HepG2 (cell line): ENCODE measurements around the gene CCNQ. TPM values are rescaled to one million over a fixed set of nuclear protein-coding genes. Genes with fewer than 3 reads are reported as not detected.

Experiments used
- ATAC-seq: fragments of 200-7000 bp; cut with Tn5 transposase; 3 replicates; pipeline ENCODE4 v1.9.1; 2020; ENCODE audit warnings: mild to moderate bottlenecking, moderate library complexity
- BruUV-seq: library from RNA; stranded (reverse); fragments of 400-500 nt; replicated peaks from 2 replicates; lab custom pipeline; 2021; lab: Mats Ljungman, UMichigan
- CTCF ChIA-PET: fragments of 300-600 bp; formaldehyde crosslinking; extraction: SDS; loops from one replicate; lab custom pipeline; 2021; ENCODE audit warnings: low total read pairs, inconsistent platforms, low intra/inter-chr PET ratio; lab: Yijun Ruan, JAX
- POLR2A ChIA-PET: fragments of 350-600 bp; sonication (Branson Sonifier 250); formaldehyde crosslinking; loops from one replicate; lab custom pipeline; 2020; ENCODE audit warnings: antibody characterized with exemption, inconsistent platforms; lab: Yijun Ruan, JAX
- DNase-seq: peaks from one replicate; pipeline ENCODE4 v3.0.0-alpha.2; 2015; ENCODE audit warnings: low spot score
- FAIRE-seq: peaks from 3 replicates; lab custom pipeline; 2011; peaks lifted over from hg19 to GRCh38; lab: Jason Lieb, UNC
- H2AFZ ChIP-seq: one replicate; pipeline ENCODE4 v1.6.1; 2011; ENCODE audit warnings: low read length, inconsistent platforms
- H3K27ac ChIP-seq: fragments of 300-600 bp; 3 replicates; pipeline ENCODE4 v1.8.0; 2011; ENCODE audit warnings: mixed run types, mild to moderate bottlenecking, mixed read lengths, low read length, inconsistent platforms; ENCODE audit not compliant: insufficient read depth; ENCODE audit errors: extremely low read length
- H3K27me3 ChIP-seq, 2 experiments: fragments of 200-600 bp in 1 of 2; 2 replicates in 1 of 2; 3 replicates in 1 of 2; pipeline versions ENCODE4 v1.6.0 to v1.8.0; 2011; ENCODE audit warnings: low read length in 2 of 2, mild to moderate bottlenecking in 2 of 2, moderate library complexity in 2 of 2, inconsistent platforms in 1 of 2; ENCODE audit not compliant: insufficient read depth in 2 of 2, control insufficient read depth in 1 of 2
- H3K36me3 ChIP-seq, 2 experiments: fragments of 200-600 bp in 1 of 2; replicated peaks in 1 of 2; 2 replicates in 1 of 2; 3 replicates in 1 of 2; pipeline versions ENCODE4 v1.5.1 to v1.8.0; 2011; ENCODE audit warnings: low read length in 2 of 2, inconsistent platforms in 1 of 2; ENCODE audit not compliant: insufficient read depth in 2 of 2, control insufficient read depth in 1 of 2
- H3K4me1 ChIP-seq: 2 replicates; pipeline ENCODE4 v1.5.1; 2012; ENCODE audit warnings: low read length, inconsistent platforms; ENCODE audit not compliant: insufficient read depth
- H3K4me2 ChIP-seq: 2 replicates; pipeline ENCODE4 v1.6.0; 2011; ENCODE audit warnings: low read depth, low read length, inconsistent platforms
- H3K4me3 ChIP-seq, 3 experiments: fragments of 200-600 bp in 1 of 3; sonication (generic), shearing (Covaris generic) in 1 of 3; replicated peaks in 1 of 3; 2 replicates each; pipeline ENCODE4 v1.5.1; 2011 to 2016; ENCODE audit warnings: low read length in 3 of 3, inconsistent platforms in 2 of 3, low read depth in 2 of 3, mild to moderate bottlenecking in 2 of 3, control low read depth in 1 of 3, mixed read lengths in 1 of 3; ENCODE audit not compliant: insufficient read depth in 1 of 3
- H3K79me2 ChIP-seq: one replicate; pipeline ENCODE4 v1.6.1; 2011; ENCODE audit warnings: low read length, inconsistent platforms; ENCODE audit not compliant: insufficient read depth
- H3K9ac ChIP-seq: 2 replicates; pipeline ENCODE4 v1.6.0; 2011; ENCODE audit warnings: mild to moderate bottlenecking, low read depth, low read length, inconsistent platforms; ENCODE audit not compliant: insufficient read depth
- H3K9me3 ChIP-seq: 2 replicates; pipeline ENCODE4 v1.5.1; 2012; ENCODE audit warnings: mild to moderate bottlenecking, low read length
- H4K20me1 ChIP-seq: 2 replicates; pipeline ENCODE4 v1.6.0; 2011; ENCODE audit warnings: inconsistent platforms, mild to moderate bottlenecking, low read length, moderate library complexity; ENCODE audit not compliant: insufficient read depth
- ATAD3A ChIP-seq: sonication (generic); formaldehyde crosslinking; IDR thresholded peaks from 2 replicates; pipeline ENCODE4 v1.4.0; 2020; ENCODE audit warnings: missing genetic modification reagents
- FOXO1 ChIP-seq: sonication (generic); formaldehyde crosslinking; IDR thresholded peaks from 2 replicates; pipeline ENCODE4 v1.4.0; 2020; ENCODE audit warnings: missing genetic modification reagents
- SMAD1 ChIP-seq: sonication (generic); formaldehyde crosslinking; IDR thresholded peaks from 2 replicates; pipeline ENCODE4 v1.4.0; 2020; ENCODE audit warnings: missing genetic modification reagents, low read depth, mild to moderate bottlenecking, borderline replicate concordance
- TAF15 ChIP-seq: fragments of 200-400 bp; formaldehyde crosslinking; IDR thresholded peaks from one replicate; pipeline ENCODE4 v1.6.1; 2018; ENCODE audit warnings: mild to moderate bottlenecking, low read depth, low read length; ENCODE audit not compliant: poor library complexity, severe bottlenecking
- TFDP2 ChIP-seq: sonication (generic); formaldehyde crosslinking; IDR thresholded peaks from 2 replicates; pipeline ENCODE4 v1.4.0; 2020; ENCODE audit warnings: missing genetic modification reagents
- ZNF274 ChIP-seq: sonication (generic); formaldehyde crosslinking; IDR thresholded peaks from 2 replicates; pipeline ENCODE4 v1.5.1; 2020; ENCODE audit warnings: mild to moderate bottlenecking, missing genetic modification reagents
- ZNF296 ChIP-seq: sonication (generic); formaldehyde crosslinking; conservative IDR thresholded peaks from 2 replicates; pipeline ENCODE4 v1.5.0; 2020; ENCODE audit warnings: mild to moderate bottlenecking, missing genetic modification reagents
- ZNF788 ChIP-seq: sonication (generic); formaldehyde crosslinking; IDR thresholded peaks from 2 replicates; pipeline ENCODE4 v1.5.0; 2020; ENCODE audit warnings: mild to moderate bottlenecking, missing genetic modification reagents, borderline replicate concordance
- ZSCAN5A ChIP-seq: sonication (generic); formaldehyde crosslinking; IDR thresholded peaks from 2 replicates; pipeline ENCODE4 v1.8.0; 2022; ENCODE audit warnings: mild to moderate bottlenecking, missing genetic modification reagents, borderline replicate concordance
- WGBS: methylation state at CpG from one replicate; pipeline ENCODE4 v1.1.6; 2017; ENCODE audit warnings: low lambda C conversion rate; 5-methylcytosine and 5-hydroxymethylcytosine counted together
- in situ Hi-C: cut with HindIII; loops from 2 replicates; pipeline ENCODE4 v1.10.0; 2017; ENCODE audit warnings: low pct_unique_long_range_greater_than_20kb; ENCODE audit not compliant: extremely low pct_ligation_motif_present
- intact Hi-C: fragments of 100-400 bp; cut with micrococcal nuclease; formaldehyde crosslinking; loops from one replicate; pipeline ENCODE4 v1.10.0; 2022; ENCODE audit not compliant: unreplicated experiment
- polyA plus RNA-seq, 8 experiments: library from polyadenylated mRNA; depleted of rRNA in 3 of 8; stranded (reverse) in 7 of 8; unstranded in 1 of 8; fragments of >200 nt; fragmentation: Illumina TruSeq in 4 of 8; extraction: Trizol in 4 of 8; gene quantifications; 2 replicates each; pipeline versions ENCODE4 v1.2.1 to v1.2.3, GENCODE V29; 2011 to 2016; ENCODE audit warnings: low read depth in 4 of 8, missing spikeins in 1 of 8, mixed read lengths in 1 of 8; ENCODE audit not compliant: insufficient read depth in 1 of 8
- total RNA-seq, 5 experiments: library from RNA; depleted of rRNA; stranded (reverse); fragments of >200 nt; fragmentation: Illumina TruSeq; extraction: Trizol; gene quantifications; 2 replicates each; pipeline ENCODE4 v1.2.3, GENCODE V29; 2016; ENCODE audit warnings: low read depth in 1 of 5
- TF ChIP-seq, protein P1 (sequence below): IDR thresholded peaks from 2 replicates; pipeline ENCODE4 v1.6.1; 2012; ENCODE audit warnings: low read length, improper control_type of control experiment
- TF ChIP-seq, protein P2 (sequence below): sonication (generic); formaldehyde crosslinking; IDR thresholded peaks from 2 replicates; pipeline ENCODE4 v1.5.0; 2020; ENCODE audit warnings: mild to moderate bottlenecking, missing genetic modification reagents
- TF ChIP-seq, protein P3 (sequence below): sonication (generic); formaldehyde crosslinking; IDR thresholded peaks from 2 replicates; pipeline ENCODE4 v1.4.0; 2020; ENCODE audit warnings: mild to moderate bottlenecking, missing genetic modification reagents

Gene CCNQ
- total and polyA plus RNA-seq, 2 of the 13 experiments (the other 11 are each of a cell fraction or from before 2014, with no cell fraction given), result 15.0 to 25.5 TPM

DNA sequence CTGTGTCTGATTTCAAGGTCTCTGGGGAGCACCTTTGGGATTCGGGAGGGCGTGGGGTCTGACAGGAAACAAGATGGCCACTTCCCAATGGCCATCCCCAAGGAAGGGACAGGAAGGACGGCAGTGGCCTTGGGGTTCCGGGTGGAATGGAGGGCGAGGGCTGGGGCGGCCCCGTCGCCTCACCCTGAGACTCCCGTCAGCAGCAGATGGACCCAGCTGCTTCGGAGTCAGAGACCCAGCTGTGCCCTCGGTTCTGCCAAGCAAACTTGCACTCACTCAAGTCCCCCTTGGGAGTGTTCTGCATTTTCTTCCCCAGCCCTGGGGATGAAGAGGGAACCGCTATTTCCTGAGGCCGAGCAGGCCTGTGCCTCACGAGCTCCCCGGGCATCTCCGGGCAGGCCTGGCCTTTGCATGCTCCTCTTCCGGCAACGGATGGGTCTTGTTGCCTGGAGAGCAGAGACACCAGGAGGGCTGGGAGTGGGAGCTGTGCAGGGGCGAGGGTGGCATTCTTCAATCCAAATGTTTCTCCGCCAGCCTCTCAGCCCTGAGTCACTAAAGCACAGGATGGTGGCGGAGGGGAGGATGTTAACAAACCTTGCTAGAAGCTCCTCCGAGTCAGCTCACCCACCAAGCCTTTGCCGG lies 41.2 kb upstream of the CCNQ start:
- H4K20me1 ChIP-seq, result no peaks in the 10 kb centered on the region
- FAIRE-seq (no peak), DNase-seq (no peak), ATAC-seq (no peak)
- H3K36me3 ChIP-seq, result no peaks in the 10 kb centered on the region
- no peaks in the 10 kb centered on the region for H3K9me3 ChIP-seq
- H2AFZ ChIP-seq, result no peak overlapping the region
- H3K27me3 ChIP-seq, result no peaks in the 10 kb centered on the region
- no peak overlapping the region for H3K4me3 ChIP-seq
- H3K79me2 ChIP-seq, result peaks cover 21% of the 10 kb centered on the region
- no peak overlapping the region for H3K9ac ChIP-seq
- peaks cover 67% of the 10 kb centered on the region for H3K4me1 ChIP-seq
- BruUV-seq, result no TSS peak
- H3K4me2 ChIP-seq, result no peak overlapping the region
- intact Hi-C loops, result no loop called here
- WGBS, result 93% methylated on average over 5 of the region's 23 CpGs
- no peak overlapping the region for H3K27ac ChIP-seq
- in situ Hi-C loops, result no loop called here
- ChIA-PET POLR2A (interaction anchor here (15.1 kb wide), 1 partner anchor 13 kb away, joined by 596 read pairs; no protein-coding TSS in a partner anchor), CTCF (no interaction called here)
- TF ChIP-seq ZNF296, result no peak
- no peak for TF ChIP-seq TAF15
- TF ChIP-seq ZNF788, result no peak
- no peak for TF ChIP-seq ATAD3A
- no peak for TF ChIP-seq SMAD1 (CRISPR knock-in tag)
- no peak for TF ChIP-seq ZSCAN5A (CRISPR knock-in tag)
- TF ChIP-seq, protein P1, sequence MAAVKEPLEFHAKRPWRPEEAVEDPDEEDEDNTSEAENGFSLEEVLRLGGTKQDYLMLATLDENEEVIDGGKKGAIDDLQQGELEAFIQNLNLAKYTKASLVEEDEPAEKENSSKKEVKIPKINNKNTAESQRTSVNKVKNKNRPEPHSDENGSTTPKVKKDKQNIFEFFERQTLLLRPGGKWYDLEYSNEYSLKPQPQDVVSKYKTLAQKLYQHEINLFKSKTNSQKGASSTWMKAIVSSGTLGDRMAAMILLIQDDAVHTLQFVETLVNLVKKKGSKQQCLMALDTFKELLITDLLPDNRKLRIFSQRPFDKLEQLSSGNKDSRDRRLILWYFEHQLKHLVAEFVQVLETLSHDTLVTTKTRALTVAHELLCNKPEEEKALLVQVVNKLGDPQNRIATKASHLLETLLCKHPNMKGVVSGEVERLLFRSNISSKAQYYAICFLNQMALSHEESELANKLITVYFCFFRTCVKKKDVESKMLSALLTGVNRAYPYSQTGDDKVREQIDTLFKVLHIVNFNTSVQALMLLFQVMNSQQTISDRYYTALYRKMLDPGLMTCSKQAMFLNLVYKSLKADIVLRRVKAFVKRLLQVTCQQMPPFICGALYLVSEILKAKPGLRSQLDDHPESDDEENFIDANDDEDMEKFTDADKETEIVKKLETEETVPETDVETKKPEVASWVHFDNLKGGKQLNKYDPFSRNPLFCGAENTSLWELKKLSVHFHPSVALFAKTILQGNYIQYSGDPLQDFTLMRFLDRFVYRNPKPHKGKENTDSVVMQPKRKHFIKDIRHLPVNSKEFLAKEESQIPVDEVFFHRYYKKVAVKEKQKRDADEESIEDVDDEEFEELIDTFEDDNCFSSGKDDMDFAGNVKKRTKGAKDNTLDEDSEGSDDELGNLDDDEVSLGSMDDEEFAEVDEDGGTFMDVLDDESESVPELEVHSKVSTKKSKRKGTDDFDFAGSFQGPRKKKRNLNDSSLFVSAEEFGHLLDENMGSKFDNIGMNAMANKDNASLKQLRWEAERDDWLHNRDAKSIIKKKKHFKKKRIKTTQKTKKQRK, result no peak
- TF ChIP-seq, protein P2, sequence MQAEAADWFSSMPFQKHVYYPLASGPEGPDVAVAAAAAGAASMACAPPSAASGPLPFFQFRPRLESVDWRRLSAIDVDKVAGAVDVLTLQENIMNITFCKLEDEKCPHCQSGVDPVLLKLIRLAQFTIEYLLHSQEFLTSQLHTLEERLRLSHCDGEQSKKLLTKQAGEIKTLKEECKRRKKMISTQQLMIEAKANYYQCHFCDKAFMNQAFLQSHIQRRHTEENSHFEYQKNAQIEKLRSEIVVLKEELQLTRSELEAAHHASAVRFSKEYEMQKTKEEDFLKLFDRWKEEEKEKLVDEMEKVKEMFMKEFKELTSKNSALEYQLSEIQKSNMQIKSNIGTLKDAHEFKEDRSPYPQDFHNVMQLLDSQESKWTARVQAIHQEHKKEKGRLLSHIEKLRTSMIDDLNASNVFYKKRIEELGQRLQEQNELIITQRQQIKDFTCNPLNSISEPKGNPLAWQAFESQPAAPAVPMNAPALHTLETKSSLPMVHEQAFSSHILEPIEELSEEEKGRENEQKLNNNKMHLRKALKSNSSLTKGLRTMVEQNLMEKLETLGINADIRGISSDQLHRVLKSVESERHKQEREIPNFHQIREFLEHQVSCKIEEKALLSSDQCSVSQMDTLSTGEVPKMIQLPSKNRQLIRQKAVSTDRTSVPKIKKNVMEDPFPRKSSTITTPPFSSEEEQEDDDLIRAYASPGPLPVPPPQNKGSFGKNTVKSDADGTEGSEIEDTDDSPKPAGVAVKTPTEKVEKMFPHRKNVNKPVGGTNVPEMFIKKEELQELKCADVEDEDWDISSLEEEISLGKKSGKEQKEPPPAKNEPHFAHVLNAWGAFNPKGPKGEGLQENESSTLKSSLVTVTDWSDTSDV (CRISPR knock-in tag), result no peak
- TF ChIP-seq, protein P3, sequence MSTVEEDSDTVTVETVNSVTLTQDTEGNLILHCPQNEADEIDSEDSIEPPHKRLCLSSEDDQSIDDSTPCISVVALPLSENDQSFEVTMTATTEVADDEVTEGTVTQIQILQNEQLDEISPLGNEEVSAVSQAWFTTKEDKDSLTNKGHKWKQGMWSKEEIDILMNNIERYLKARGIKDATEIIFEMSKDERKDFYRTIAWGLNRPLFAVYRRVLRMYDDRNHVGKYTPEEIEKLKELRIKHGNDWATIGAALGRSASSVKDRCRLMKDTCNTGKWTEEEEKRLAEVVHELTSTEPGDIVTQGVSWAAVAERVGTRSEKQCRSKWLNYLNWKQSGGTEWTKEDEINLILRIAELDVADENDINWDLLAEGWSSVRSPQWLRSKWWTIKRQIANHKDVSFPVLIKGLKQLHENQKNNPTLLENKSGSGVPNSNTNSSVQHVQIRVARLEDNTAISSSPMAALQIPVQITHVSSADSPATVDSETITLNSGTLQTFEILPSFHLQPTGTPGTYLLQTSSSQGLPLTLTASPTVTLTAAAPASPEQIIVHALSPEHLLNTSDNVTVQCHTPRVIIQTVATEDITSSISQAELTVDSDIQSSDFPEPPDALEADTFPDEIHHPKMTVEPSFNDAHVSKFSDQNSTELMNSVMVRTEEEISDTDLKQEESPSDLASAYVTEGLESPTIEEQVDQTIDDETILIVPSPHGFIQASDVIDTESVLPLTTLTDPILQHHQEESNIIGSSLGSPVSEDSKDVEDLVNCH (CRISPR knock-in tag), result no peak
- no peak for TF ChIP-seq FOXO1 (CRISPR knock-in tag)
- no peak for TF ChIP-seq TFDP2
- TF ChIP-seq ZNF274, result no peak
